OCI-M2 (cell line): ENCODE results near the gene RGS3.
"Not testable (repeated sequence)": the region's sequence is repeated elsewhere in the genome, so short reads cannot be mapped to it uniquely, and the experiment has no call there.

Source experiments
- DNase-seq: peaks from one replicate; lab custom pipeline; 2025; ENCODE audit not compliant: unreplicated experiment; lab: John Stamatoyannopoulos, UW

Gene RGS3

DNA sequence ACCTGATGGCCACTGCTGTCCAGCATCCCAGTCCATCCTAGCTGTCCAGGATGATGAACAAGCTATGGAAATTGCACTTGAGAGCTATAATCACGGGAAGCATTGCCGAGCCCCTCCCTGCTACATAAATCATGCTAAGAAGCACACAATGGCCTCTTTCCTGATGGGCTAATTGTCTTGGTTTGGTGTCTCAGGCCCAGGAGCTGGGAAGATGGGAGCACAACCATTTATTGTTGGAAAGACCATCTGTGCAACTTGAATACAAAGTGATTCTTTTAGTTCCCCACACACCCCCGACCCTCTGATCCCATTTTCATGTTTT is 80.4 kb downstream of the RGS3 start:
- DNase-seq = no peak

DNA sequence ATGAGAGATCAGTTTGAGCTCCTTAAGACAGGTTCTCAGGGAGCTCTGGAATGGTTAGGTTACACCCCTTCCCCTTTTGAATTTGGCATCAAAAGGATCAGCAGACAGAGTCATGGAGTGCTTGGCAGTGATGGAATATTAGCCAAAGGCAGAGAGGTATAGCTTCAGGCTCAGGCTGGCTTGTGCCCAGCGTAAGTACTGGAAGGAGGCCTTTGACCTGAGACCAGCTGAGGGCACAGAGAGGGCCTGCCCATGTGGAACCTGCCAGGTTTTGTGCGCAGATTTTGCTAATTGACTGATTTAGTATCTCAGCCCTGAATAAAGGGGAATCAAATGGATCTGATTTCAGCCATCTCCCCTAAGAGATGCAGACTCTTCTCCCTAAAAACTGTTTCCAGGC is 81.5 kb downstream of the RGS3 start:
- no peak for DNase-seq

DNA sequence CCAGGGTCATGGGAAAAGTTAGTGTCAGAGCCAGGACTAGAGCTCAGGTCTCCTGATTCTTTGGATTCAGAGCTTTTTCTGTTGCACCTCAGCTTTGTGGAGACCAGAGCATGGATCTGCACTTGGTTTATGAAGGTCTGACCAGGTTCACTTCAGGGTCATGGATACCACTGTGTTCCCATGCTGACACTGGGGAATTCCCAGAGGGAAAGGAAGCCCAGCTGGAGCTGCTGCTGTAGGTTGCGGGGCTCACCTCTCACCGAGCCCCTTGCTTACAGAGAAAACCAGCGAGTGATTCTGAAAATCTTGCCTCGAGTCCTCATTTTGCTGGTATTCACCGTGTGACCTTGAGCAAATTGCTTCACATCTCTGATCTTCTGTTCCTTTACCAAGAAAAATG is 83.0 kb downstream of the RGS3 start:
- DNase-seq = no peak

DNA sequence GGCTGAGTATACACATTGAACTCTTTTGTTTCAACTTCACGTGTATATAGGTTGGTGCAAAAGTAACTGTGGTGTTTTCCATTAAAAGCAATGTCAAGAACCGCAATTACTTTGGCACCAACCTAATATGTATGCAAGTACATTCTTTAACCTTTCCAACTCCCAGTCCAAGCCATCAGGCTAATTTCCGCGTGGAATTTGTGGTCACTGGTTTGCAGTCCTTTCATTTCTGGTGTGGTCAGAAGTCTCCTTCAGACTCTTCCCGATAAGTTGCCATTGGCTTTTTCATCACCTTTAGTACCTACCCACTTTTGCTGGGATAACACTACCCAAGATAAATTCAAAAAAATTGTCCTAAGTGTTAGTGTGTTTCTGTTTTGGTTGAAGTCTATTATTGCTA is 84.0 kb downstream of the RGS3 start:
- no peak for DNase-seq

DNA sequence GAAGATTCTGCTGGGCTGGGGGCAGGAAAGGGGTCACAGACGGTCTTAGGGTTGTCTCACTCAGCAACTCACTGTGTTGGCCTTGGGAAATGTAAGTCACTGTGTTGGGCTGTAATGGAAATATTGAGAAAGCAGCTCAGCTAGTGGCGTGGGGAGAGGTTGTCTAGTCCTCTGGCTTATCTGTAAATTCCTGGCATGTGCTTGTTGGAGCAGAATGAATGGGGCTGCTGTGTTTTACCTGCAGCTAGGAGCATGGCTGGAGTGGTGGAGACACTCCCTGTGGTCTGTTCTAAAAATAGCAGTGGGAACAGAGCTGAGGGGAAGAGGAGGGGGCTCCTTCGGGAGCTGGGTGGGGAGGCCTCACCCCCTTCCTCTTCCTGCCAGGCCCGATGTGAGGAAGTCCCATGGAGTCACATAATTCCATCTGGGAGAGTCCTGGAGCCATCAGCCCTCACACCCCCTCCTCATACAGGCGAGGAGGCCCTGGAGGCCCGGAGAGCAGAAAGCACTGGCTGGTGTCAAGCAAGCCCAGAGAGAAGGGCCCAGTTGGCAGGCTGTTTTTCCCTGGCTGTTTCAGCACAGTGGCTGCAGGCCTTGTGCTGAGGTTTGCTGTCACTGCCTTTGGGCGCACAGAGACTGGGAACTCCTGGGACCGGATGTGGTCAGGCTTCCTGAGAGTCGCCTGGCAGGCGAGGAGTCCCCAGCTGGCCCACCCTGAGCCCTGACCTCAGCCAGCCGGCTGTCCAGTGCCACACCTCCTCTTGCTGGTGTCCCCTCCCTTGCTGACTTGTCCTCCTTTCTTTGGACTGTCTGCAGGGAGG is 84.9 kb downstream of the RGS3 start:
- no peak for DNase-seq

DNA sequence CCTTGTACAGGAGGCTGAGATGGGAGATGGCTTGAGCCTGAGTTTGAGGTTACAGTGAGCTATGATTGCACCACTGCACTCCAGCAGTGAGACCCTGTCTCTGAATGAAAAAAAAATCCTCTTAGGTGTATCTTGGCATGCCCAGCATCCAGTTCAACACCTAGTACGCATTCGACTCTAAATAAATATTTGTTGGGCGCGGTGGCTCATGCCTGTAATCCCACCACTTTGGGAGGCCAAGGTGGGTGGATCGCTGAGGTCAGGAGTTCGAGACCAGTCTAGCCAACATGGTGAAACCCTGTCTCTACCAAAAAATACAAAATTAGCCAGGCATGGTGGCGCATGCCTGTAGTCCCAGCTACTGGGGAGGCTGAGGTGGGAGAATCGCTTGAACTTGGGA is 86.4 kb downstream of the RGS3 start:
- DNase-seq = not testable (repeated sequence)

DNA sequence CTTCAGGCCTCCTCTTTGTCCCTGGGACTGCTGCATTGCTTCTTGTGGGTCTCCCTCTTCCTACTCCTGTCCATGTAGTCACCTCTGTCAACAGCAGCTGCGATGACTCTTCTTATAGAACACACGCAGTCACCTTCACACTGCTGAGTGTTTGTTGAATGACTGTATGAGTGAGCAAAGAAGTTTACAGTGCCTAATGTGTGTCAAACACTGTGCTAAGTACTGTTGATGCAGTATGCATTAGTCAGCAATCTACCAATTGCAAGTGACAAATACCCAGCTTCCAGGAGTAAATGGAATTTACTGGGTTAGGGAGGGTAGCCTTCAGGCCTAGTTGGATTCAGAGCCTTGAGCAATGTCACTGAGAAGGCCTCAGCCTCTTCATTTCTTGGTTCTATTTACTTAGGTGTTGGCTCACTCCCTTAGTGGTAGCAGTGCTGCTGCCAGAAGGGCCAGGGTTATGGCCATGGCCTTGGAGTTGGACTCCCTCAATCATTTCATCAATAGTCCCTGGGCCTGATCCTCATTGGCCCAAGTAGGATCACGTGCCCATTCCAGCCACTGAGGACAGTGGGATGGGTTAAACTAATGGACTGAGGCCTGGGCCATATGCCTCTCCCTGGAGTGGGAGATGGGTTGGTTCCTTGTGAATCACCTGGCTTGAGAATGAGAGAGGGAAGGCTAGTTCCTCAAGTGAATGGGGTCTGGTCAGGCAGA is 93.5 kb downstream of the RGS3 start:
- DNase-seq = no peak

DNA sequence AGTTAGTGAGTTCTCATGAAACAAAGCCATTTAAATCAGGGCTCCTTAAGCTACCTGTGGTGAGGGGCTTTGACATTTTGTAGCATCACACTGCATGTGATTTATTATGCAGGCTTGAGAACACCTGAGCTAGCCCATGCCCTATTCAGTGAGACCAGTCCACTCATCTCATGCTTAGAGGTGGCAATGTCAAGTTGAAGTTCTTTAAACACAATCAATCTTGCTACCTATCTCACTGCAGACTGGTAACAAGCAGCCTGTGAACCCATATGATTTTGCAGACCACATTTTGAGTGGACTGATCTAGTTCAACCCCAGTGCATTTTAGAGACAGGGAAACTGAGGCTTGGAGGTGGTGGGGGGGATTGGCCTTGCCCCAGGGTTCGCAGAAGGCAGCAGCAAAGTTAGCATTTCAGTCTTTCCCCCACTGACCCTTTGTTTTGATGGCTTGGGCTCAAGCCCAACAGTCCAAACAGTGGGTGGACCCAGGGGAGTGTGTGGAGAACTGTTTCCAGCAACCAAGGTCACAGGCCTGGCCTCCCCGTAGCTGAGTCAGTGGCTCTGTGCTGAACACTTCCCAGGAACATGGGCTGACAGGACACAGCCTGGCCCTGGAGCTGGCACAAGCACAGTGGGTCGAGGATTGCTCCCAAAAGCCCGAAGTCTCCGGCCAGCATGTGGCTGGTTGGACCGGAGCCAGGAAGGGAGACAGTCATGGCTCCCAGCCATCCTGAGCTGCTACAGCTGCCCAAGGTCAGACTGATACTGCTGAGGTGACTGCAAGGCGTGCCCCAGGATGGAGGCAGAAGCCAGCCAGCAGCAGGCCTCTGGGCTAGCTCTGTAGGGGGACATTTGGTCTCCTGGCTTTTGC is 95.3 kb downstream of the RGS3 start:
- no peak for DNase-seq

DNA sequence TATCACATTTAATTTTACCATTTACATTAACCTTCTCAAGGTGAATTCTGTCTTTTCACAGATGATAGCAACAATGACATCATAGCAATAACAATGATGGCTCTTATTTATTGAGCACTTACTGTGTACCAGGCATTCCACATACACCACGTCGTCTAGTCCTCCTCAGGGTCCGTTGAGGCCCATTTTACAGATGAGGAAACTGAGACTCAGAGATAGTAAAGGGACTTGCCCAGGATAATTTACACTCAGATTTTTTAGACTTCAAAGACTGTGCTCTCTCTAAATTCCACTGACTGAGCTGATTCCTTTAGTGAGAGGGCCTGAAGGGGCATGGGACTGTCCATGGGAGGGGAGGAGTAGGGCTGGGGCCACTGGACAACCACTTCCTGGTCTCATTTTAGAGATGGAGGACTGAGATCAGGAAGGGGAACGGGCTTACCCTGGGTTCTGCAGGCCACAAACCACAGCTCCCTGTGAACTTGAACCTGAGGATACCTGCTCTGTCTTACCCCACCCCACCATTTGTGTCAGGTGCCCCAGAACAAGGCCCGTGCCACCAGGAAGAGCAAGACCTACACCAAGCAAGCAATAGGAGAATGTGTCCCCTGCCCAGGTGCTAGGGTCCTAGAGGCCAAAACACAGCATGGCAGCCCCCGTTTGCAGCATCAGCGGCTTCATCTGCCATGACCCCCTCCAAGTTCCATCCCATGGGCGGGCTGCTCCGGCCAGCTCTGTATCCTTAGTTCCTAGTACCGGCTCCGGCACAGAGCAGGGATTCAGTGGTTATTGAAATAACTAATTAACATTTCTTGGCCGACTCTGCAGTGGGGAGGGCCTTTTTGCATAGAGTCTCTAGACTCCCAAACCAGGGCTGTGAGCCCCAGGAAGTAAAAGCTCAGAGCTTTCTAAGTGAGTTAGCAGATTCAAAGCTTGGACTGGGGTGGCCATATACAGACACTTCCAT is 96.6 kb downstream of the RGS3 start:
- DNase-seq = no peak

DNA sequence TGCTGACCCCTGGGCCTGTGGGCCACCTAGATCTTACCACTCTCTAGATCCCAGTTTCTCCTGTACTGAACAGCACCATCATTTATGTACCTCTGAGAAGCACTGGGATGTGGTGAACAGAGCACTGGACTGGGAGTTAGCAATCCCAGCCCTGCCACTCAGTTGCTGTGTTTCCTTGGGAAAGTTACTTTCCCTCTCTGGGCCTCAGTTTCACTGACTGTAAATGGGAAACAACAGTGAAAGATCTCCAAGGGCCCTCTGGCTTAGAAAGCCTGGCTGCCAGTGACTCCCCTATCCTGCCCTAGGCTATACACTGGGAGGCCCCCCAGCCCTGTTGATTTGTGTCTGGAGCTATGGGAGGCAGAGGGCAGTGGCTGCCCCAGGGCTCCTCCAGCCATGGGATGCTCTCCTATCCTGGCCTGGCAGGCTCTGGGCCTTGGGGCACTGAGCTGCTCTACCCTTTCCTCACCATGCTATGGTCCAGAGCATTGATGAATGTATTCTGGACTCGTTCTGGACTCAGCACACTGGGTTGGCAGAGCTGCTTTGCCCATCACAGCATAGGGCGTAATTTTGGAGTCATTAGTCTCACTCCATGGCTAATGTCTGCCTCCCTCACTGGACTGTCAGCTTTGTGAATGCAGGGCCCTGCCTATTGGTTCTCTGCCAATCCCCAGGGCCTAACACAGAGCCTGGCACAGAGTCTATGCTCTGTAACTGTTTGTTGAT is 99.3 kb downstream of the RGS3 start:
- no peak for DNase-seq

DNA sequence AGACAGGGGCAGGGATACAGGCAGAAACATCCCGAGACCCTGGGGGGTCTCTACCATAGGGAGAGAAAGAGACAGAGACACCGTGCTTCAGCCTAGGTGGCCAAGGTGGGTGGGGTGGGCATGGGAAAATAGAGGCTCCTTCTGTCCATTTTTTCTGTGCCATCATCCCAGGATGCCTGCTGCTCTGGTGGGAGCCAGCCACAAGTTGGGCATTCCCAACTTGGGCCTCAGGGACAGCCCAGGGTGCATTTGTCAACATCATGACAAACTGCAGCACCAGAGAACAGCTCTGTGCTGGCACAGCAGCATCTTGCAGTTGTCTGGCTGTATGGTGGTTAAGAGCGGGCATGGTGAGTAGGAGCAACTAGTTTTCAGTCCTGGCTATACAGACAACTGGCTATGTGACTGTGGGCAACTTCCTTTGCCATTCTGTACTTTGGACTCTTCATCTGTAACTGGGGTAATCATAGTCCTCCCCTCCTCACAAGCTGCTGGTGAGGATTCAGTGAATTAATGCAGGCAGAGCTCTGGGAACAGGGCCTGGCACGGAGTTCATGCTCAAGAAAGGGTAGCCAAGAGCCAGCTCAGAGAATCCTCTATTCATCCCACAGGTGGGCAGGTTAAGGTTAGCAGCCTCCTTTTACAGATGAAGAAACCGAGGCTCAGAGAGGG is 100.4 kb downstream of the RGS3 start:
- no peak for DNase-seq

DNA sequence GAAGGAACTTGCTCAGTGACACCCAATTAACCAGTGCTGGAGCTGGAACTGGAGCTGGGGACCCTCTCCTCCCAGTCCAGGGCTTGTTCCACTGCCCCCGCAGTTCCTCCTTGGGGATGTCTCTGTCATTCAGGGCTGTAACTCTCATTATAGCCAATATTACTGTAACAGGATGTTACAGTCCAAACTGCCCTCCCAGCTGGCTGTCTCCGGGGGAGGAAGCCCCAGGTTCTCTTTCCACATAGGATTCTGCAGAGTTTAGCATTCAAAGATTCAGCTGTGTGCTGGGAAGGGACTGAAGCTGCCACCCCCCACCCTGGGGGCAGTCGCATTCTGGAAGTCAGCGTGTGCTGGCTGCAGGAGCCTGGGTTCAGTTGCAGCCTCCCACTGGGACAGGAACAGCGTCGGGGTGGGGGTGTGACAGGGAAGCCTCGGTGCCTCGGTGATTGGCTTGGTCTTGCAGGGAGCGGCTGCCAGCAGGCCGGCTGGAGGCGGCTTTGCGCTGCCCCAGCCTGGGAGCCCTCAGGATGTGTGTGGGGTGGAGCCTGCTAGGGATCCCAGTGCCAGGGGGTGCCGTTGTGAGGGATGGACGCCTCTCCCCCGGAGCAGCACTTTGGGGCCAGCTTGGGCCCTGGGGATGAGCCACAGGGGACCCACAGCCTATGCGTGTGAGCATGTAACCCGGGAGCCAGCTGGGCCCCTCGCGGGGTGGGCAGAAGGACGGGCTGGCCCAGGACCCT is 101.1 kb downstream of the RGS3 start:
- DNase-seq = no peak

DNA sequence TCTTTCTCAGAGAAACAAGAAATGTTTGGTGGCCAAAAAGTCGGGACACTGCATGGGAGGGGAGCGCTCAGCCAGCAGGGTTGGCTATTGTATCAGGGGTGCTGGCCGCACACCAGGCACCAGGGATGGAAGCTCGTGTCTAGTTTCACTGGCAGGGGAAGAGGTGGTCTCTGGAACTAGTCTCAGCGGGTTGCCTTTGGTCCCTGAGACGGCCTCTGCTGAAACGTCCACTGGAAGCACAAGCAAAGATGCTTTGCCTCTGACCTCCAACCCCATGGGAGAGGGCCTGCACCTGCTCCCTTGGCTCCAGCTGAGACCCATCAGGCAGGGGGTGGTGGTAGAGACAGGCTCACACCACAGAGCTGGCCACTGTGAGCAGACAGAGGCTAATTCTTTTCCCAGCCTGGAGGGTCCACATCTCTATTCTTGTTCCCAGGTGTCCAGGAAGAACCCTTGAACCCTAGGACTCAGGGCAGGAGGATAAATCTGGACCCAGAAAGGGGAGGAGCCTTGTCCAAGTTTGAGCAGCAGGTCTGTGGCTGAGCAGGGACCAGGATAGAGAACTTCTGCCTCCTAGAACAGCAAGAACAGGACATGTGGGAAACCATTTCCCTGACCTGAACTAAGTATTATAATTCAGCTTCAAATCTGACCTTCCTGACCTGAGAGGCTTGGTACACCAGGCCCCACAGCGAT is 102.6 kb downstream of the RGS3 start:
- DNase-seq = no peak

DNA sequence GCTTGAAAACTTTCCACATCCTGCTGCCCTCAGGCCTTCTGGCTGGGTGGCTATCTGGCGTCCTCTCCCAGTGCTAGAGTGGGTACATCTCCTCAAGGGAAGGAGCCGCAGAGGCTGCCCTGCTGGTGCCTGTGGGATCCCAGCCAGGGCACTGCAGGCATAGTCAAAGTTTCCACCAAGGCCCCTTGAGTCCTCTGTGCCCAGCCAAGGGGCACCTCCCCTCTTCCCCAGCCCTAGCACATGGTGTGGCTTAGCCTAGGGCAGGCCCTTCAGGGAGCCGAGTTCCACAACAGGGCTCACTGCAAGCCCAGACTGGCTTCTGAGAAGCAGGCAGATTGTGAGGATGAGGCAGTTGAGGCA is 103.2 kb downstream of the RGS3 start:
- no peak for DNase-seq

DNA sequence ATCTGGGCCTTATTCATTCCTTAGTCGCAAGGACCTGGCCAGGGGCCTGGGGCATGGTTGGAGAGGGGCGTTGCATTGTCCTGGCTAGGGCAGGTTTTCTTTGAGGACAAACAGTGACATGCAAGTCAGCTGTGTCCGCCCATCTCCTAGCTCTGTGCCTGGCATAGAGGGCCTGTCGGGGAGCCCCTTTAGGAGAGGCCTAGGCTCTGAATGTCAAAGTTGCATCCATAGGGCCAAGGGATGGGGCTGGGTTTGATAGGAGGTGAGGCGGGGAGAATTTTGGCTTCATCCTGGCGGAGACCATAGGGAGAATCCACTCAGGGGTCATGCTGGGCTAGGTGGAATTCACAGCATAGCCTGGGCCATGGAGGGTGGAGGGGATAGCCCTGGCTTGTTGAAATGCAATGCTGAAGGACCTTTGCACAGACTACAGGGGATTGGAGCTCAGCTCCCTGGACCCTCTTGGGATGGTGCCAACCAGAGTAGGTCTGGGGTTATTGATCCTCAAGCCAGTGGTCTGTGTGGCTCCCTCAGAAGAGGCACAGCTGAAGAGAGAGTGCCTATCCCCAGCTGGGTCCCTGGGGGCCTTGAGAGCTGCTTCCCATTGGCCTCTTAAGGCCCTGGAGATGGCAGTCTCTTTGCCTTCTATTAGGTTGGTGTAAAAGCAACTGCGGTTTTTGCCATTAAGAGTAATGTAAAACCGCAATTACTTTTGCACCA is 104.0 kb downstream of the RGS3 start:
- no peak for DNase-seq

DNA sequence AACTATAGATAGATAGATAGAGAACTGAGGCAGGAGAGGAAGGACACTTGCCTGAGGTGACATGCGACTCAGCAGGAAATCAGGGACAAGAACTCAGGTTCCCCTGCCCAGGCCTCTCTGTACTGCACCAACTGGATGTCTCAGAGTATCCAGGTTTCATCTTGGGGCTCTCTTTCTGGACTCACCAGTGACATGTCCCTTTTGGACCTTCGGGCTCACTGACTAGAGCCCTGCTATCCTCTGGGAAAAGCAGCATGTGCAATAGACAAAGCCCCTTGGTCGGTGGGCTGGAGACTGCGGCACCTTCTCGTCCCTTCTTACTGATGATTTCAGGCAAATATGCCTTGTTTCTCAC is 104.5 kb downstream of the RGS3 start:
- no peak for DNase-seq

DNA sequence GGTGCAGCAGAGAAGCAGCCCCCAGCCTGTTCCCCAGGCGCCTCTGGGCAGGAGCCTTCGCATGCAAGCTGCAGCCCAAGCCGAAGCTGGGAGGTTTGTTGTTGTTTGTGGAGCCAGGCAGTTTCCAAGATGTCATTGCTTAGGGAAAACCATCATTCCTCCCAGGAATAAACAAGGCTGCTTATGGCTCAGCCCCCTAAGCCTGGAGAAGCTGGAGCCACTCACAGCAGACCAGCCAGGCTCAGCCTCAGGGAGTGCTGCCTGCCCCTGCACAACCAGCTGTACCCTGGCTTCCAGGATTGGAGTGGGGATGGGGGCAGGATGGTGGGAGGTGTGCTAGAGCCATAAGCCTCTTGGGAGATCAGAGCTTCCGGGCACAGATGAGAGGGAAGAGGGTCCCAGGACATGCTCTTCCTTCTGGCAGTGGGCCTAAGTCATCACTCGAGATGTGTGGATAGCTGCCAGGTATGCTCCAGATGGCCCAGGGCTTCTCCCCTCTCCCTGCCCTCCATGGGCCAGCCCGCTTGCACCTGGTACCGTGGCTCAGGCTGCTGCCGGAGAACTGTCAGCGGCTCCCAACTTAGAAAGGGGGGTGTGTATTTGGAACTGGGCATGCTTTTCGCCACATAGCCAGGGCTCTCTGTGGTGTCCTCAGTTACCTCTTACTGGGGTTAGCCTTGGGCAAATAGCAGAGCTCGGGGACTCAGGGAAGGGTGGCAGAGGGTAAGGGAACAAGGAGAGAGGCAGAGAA is 105.2 kb downstream of the RGS3 start:
- no peak for DNase-seq
